ENCODE results near the gene WDR47. TPM values are rescaled to one million over a fixed set of nuclear protein-coding genes. Genes with fewer than 3 reads are reported as not detected.

The WDR47 gene
- total and polyA plus RNA-seq, 4 donors: 3.1 to 17.7 (median 11.2) TPM

DNA sequence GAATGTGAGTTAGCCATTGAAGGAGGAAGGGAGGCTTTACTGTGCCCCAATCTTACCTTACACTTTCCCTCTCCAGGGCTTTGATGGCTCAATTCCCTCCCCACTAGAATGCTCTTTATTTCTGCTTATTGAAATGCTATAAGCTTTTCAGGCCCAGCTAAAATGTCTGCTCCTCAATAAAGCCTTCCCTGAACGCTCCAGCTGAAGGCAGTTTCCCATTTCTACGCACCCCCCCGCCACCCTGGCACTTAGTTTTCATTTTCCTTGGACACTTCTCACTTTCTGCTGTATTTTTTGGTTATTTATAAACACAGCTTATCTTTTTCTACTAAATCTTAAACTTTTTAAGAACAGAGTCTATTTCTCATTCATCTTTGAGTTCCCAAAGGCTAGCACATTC lies 41.6 kb upstream of the WDR47 start:
- TF ChIP-seq, protein P1, sequence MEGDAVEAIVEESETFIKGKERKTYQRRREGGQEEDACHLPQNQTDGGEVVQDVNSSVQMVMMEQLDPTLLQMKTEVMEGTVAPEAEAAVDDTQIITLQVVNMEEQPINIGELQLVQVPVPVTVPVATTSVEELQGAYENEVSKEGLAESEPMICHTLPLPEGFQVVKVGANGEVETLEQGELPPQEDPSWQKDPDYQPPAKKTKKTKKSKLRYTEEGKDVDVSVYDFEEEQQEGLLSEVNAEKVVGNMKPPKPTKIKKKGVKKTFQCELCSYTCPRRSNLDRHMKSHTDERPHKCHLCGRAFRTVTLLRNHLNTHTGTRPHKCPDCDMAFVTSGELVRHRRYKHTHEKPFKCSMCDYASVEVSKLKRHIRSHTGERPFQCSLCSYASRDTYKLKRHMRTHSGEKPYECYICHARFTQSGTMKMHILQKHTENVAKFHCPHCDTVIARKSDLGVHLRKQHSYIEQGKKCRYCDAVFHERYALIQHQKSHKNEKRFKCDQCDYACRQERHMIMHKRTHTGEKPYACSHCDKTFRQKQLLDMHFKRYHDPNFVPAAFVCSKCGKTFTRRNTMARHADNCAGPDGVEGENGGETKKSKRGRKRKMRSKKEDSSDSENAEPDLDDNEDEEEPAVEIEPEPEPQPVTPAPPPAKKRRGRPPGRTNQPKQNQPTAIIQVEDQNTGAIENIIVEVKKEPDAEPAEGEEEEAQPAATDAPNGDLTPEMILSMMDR (IDR thresholded peaks at IDR 0.05; ENCODE audit: control extremely low read depth, extremely low read depth): no peak
- Histone ChIP-seq H3K4me3 (no peak overlapping the region), H3K4me1 (ENCODE audit: control insufficient read depth in 5 of 5, insufficient read depth in 5 of 5, low read length in 5 of 5) (no peaks in the 10 kb centered on the region), H3K27me3 (ENCODE audit: control insufficient read depth in 3 of 3, insufficient read depth in 3 of 3, low read length in 2 of 3) (no peaks in the 10 kb centered on the region), H3K9ac (ENCODE audit: insufficient read depth in 1 of 2, low read length in 2 of 2) (no peak overlapping the region), H3K27ac (ENCODE audit: low read depth in 1 of 2, low read length in 1 of 2) (no peak overlapping the region), H3K9me3 (ENCODE audit: control insufficient read depth in 4 of 4, insufficient read depth in 3 of 4, low read length in 3 of 4) (no peaks in the 10 kb centered on the region), H3K36me3 (ENCODE audit: control insufficient read depth in 4 of 4, insufficient read depth in 4 of 4, low read length in 4 of 4) (no peaks in the 10 kb centered on the region)
- ATAC-seq (ENCODE audit: insufficient read depth, low FRiP score): no peak
- WGBS, 2 donors: 89 to 91% methylated on average over 3 of the region's 3 CpGs
- no peak for DNase-seq

GRCh38 chr1:109080441-109081082 lies 38.7 kb upstream of the WDR47 start:
- H3K27me3 ChIP-seq (ENCODE audit: control insufficient read depth in 3 of 3, insufficient read depth in 3 of 3, low read length in 2 of 3): peaks cover 0 to 2% (median 0%) of the 10 kb centered on the region in 3 donors
- H3K9me3 ChIP-seq (ENCODE audit: control insufficient read depth in 4 of 4, insufficient read depth in 3 of 4, low read length in 3 of 4): no peaks in the 10 kb centered on the region
- H3K9ac ChIP-seq (ENCODE audit: insufficient read depth in 1 of 2, low read length in 2 of 2): no peak overlapping the region
- DNase-seq (no peak), ATAC-seq (ENCODE audit: insufficient read depth, low FRiP score) (no peak)
- H3K27ac ChIP-seq (ENCODE audit: low read depth in 1 of 2, low read length in 1 of 2): peak overlapping the region in 1 of 2 donors; percentile 68
- H3K36me3 ChIP-seq (ENCODE audit: control insufficient read depth in 4 of 4, insufficient read depth in 4 of 4, low read length in 4 of 4): no peaks in the 10 kb centered on the region
- no peak overlapping the region for H3K4me3 ChIP-seq
- 72 to 84% methylated on average over 5 of the region's 5 CpGs for WGBS, 2 donors
- H3K4me1 ChIP-seq (ENCODE audit: control insufficient read depth in 5 of 5, insufficient read depth in 5 of 5, low read length in 5 of 5): no peaks in the 10 kb centered on the region
- TF ChIP-seq, protein P1 (IDR thresholded peaks at IDR 0.05; ENCODE audit: control extremely low read depth, extremely low read depth): no peak

DNA sequence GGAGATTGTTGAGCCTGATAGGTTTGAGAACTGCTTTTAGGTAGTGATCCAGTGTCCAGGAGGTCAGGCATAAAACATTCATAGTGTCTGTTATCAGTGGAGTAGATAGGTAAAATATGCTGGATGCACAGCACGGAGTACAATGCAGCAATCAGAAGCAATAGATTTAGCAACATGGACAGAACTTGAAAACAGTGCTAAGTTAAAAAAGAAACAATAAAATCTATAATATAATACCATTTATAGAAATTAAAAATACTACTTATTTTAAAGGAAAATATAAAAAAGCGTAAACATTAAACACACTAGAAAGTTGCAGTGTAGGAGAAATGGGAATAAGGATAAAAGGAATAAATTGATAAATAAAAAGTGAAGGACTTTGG lies 37.3 kb upstream of the WDR47 start:
- no peak for DNase-seq
- ATAC-seq (ENCODE audit: insufficient read depth, low FRiP score): no peak
- no peaks in the 10 kb centered on the region for H3K36me3 ChIP-seq (ENCODE audit: control insufficient read depth in 4 of 4, insufficient read depth in 4 of 4, low read length in 4 of 4)
- H3K4me1 ChIP-seq (ENCODE audit: control insufficient read depth in 5 of 5, insufficient read depth in 5 of 5, low read length in 5 of 5): peaks cover 0 to 9% (median 0%) of the 10 kb centered on the region in 5 donors
- no peaks in the 10 kb centered on the region for H3K9me3 ChIP-seq (ENCODE audit: control insufficient read depth in 4 of 4, insufficient read depth in 3 of 4, low read length in 3 of 4)
- TF ChIP-seq, protein P1 (IDR thresholded peaks at IDR 0.05; ENCODE audit: control extremely low read depth, extremely low read depth): no peak
- no peak overlapping the region for H3K9ac ChIP-seq (ENCODE audit: insufficient read depth in 1 of 2, low read length in 2 of 2)
- no peak overlapping the region for H3K4me3 ChIP-seq
- H3K27me3 ChIP-seq (ENCODE audit: control insufficient read depth in 3 of 3, insufficient read depth in 3 of 3, low read length in 2 of 3): peaks cover 0 to 2% (median 0%) of the 10 kb centered on the region in 3 donors
- 94 to 99% methylated on average over 2 of the region's 2 CpGs for WGBS, 2 donors
- H3K27ac ChIP-seq (ENCODE audit: low read depth in 1 of 2, low read length in 1 of 2): no peak overlapping the region

GRCh38 chr1:109078317-109078716 lies 36.4 kb upstream of the WDR47 start:
- H3K27me3 ChIP-seq (ENCODE audit: control insufficient read depth in 3 of 3, insufficient read depth in 3 of 3, low read length in 2 of 3): peaks cover 0 to 2% (median 0%) of the 10 kb centered on the region in 3 donors
- peaks cover 0 to 9% (median 0%) of the 10 kb centered on the region in 5 donors for H3K4me1 ChIP-seq (ENCODE audit: control insufficient read depth in 5 of 5, insufficient read depth in 5 of 5, low read length in 5 of 5)
- DNase-seq (no peak), ATAC-seq (ENCODE audit: insufficient read depth, low FRiP score) (no peak)
- TF ChIP-seq, protein P1 (IDR thresholded peaks at IDR 0.05; ENCODE audit: control extremely low read depth, extremely low read depth): no peak
- H3K27ac ChIP-seq (ENCODE audit: low read depth in 1 of 2, low read length in 1 of 2): no peak overlapping the region
- H3K36me3 ChIP-seq (ENCODE audit: control insufficient read depth in 4 of 4, insufficient read depth in 4 of 4, low read length in 4 of 4): peaks cover 0 to 2% (median 0%) of the 10 kb centered on the region in 4 donors
- WGBS, 2 donors: 88 to 93% methylated on average over 1 of the region's 1 CpG
- H3K4me3 ChIP-seq: no peak overlapping the region
- no peak overlapping the region for H3K9ac ChIP-seq (ENCODE audit: insufficient read depth in 1 of 2, low read length in 2 of 2)
- H3K9me3 ChIP-seq (ENCODE audit: control insufficient read depth in 4 of 4, insufficient read depth in 3 of 4, low read length in 3 of 4): no peaks in the 10 kb centered on the region

All from lung (tissue), 12 donors.